AG09309 (cell line): ENCODE data around the gene MORN1.

Source experiments
- DNase-seq: peaks from one replicate; pipeline ENCODE4 v3.0.0-alpha.2; 2010; ENCODE audit warnings: low read depth
- H3K4me3 ChIP-seq: 2 replicates; pipeline ENCODE4 v1.5.1; 2011; ENCODE audit warnings: mild to moderate bottlenecking, low read depth, low read length, moderate library complexity; ENCODE audit not compliant: control insufficient read depth
- CTCF ChIP-seq: IDR thresholded peaks from 2 replicates; pipeline ENCODE4 v1.5.1; 2011; ENCODE audit warnings: mild to moderate bottlenecking, low read depth, low read length, inconsistent platforms; ENCODE audit not compliant: insufficient read depth, control insufficient read depth; ENCODE audit errors: missing control alignments

Gene MORN1

GRCh38 chr1:2384130-2384860, 7.1 kb downstream of the MORN1 start:
- no peak for TF ChIP-seq CTCF
- DNase-seq: no peak
- no peak overlapping the region for H3K4me3 ChIP-seq

GRCh38 chr1:2383576-2383975, 7.8 kb downstream of the MORN1 start:
- no peak overlapping the region for H3K4me3 ChIP-seq
- no peak for TF ChIP-seq CTCF
- no peak for DNase-seq

- H3K4me3 ChIP-seq: no peak overlapping the region
- TF ChIP-seq CTCF: peak; percentile 62
- no peak for DNase-seq
Observed at GRCh38 chr1:2382621-2383361, 8.6 kb downstream of the MORN1 start.

GRCh38 chr1:2381741-2382620, 9.4 kb downstream of the MORN1 start:
- H3K4me3 ChIP-seq: no peak overlapping the region
- peak; percentile 99 for TF ChIP-seq CTCF
- peak; percentile 27 for DNase-seq

GRCh38 chr1:2380816-2381591, 10.3 kb downstream of the MORN1 start:
- TF ChIP-seq CTCF: no peak
- H3K4me3 ChIP-seq: no peak overlapping the region
- no peak for DNase-seq
